GM21526 (cell line): ENCODE data around the gene UBA1.
A peak's percentile ranks its signal among the peaks of the same experiment; 100 is the strongest.

Experiments used
- ATAC-seq: cut with Tn5 transposase; IDR thresholded peaks from one replicate; pipeline ENCODE4 v1.9.1; 2021; ENCODE audit warnings: moderate library complexity; ENCODE audit not compliant: unreplicated experiment, low FRiP score

UBA1 gene

GRCh38 chrX:47209508-47210238, 16.0 kb downstream of the UBA1 start:
- no peak for ATAC-seq

GRCh38 chrX:47210661-47211425, 17.2 kb downstream of the UBA1 start:
- ATAC-seq, result no peak

GRCh38 chrX:47212381-47213293, 19.0 kb downstream of the UBA1 start:
- no peak for ATAC-seq

- no peak for ATAC-seq
Measured at GRCh38 chrX:47214435-47215077, 20.9 kb downstream of the UBA1 start.

GRCh38 chrX:47215291-47215900, 21.8 kb downstream of the UBA1 start:
- ATAC-seq, result no peak

GRCh38 chrX:47216393-47216925, 22.8 kb downstream of the UBA1 start:
- no peak for ATAC-seq

GRCh38 chrX:47217121-47217851, 23.7 kb downstream of the UBA1 start:
- ATAC-seq, result no peak

- ATAC-seq, result peak; percentile 87
Measured at GRCh38 chrX:47217852-47218279, 24.2 kb downstream of the UBA1 start.

- ATAC-seq, result peak; percentile 45
Measured at GRCh38 chrX:47218280-47218919, 24.8 kb downstream of the UBA1 start, which contains the start of gene CDK16. TSS of gene CDK16 (plus strand) at chrX:47218681. CDS start at chrX:47223558, 4,877 bp downstream.

- ATAC-seq, result no peak
Measured at GRCh38 chrX:47218920-47219815, 25.5 kb downstream of the UBA1 start.

- ATAC-seq, result no peak
Measured at GRCh38 chrX:47221756-47222155, 28.1 kb downstream of the UBA1 start.

GRCh38 chrX:47222751-47223350, 29.2 kb downstream of the UBA1 start:
- no peak for ATAC-seq

- no peak for ATAC-seq
Measured at GRCh38 chrX:47223476-47224250, 30.0 kb downstream of the UBA1 start.

GRCh38 chrX:47224266-47224895, 30.8 kb downstream of the UBA1 start:
- ATAC-seq, result no peak

- ATAC-seq, result no peak
Measured at GRCh38 chrX:47224896-47225290, 31.3 kb downstream of the UBA1 start.

- ATAC-seq, result no peak
Measured at GRCh38 chrX:47226071-47226470, 32.4 kb downstream of the UBA1 start.
